GM23338 (cell line): ENCODE measurements around the gene UTP20.

Experiments
- CREB1 ChIP-seq: fragments of 250-450 bp; sonication (Bioruptor Pico); IDR thresholded peaks from 2 replicates; pipeline ENCODE4 v1.5.0; 2020; ENCODE audit warnings: low read depth, mild to moderate bottlenecking, moderate library complexity
- CTCF ChIP-seq, 2 experiments: fragments of 200-600 bp in 1 of 2; sonication (generic) in 1 of 2; conservative IDR thresholded peaks; 2 replicates each; pipeline versions ENCODE4 v1.5.1 to v1.6.1; 2016 to 2017; ENCODE audit warnings: antibody characterized with exemption in 2 of 2, low read depth in 2 of 2, mild to moderate bottlenecking in 2 of 2, moderate library complexity in 1 of 2
- ETS1 ChIP-seq: IDR thresholded peaks from 2 replicates; pipeline ENCODE4 v1.6.1; 2016; ENCODE audit warnings: antibody characterized with exemption
- EZH2 ChIP-seq: fragments of 200-600 bp; sonication (generic); IDR thresholded peaks from one replicate; pipeline ENCODE4 v1.8.0; 2017; ENCODE audit warnings: antibody characterized with exemption, mild to moderate bottlenecking, low read depth; ENCODE audit not compliant: unreplicated experiment
- EZH2phosphoT487 ChIP-seq: fragments of 200-600 bp; sonication (generic); IDR thresholded peaks from one replicate; pipeline ENCODE4 v1.8.1; 2018; ENCODE audit warnings: antibody characterized with exemption; ENCODE audit not compliant: unreplicated experiment
- JUNB ChIP-seq: IDR thresholded peaks from one replicate; pipeline ENCODE4 v1.6.1; 2016; ENCODE audit warnings: antibody characterized with exemption; ENCODE audit not compliant: unreplicated experiment
- NANOG ChIP-seq: IDR thresholded peaks from 2 replicates; pipeline ENCODE4 v1.6.1; 2016; ENCODE audit warnings: antibody characterized with exemption, borderline replicate concordance
- POLR2AphosphoS5 ChIP-seq: IDR thresholded peaks from 2 replicates; pipeline ENCODE4 v1.6.1; 2016; ENCODE audit warnings: antibody characterized with exemption, low read depth
- STAT1 ChIP-seq: IDR thresholded peaks from one replicate; pipeline ENCODE4 v1.6.1; 2016; ENCODE audit warnings: antibody characterized with exemption; ENCODE audit not compliant: unreplicated experiment
- ZNF114 ChIP-seq: fragments of 250-450 bp; sonication (Bioruptor Pico); IDR thresholded peaks from 2 replicates; pipeline ENCODE4 v1.5.0; 2020; ENCODE audit warnings: mild to moderate bottlenecking, moderate library complexity
- ZNF331 ChIP-seq: fragments of 250-450 bp; sonication (Bioruptor Pico); IDR thresholded peaks from 2 replicates; pipeline ENCODE4 v1.5.0; 2020; ENCODE audit warnings: low read depth, mild to moderate bottlenecking, moderate library complexity
- TF ChIP-seq, protein P1 (sequence below): IDR thresholded peaks from one replicate; pipeline ENCODE4 v1.6.1; 2018; ENCODE audit warnings: antibody characterized with exemption; ENCODE audit not compliant: unreplicated experiment

DNA sequence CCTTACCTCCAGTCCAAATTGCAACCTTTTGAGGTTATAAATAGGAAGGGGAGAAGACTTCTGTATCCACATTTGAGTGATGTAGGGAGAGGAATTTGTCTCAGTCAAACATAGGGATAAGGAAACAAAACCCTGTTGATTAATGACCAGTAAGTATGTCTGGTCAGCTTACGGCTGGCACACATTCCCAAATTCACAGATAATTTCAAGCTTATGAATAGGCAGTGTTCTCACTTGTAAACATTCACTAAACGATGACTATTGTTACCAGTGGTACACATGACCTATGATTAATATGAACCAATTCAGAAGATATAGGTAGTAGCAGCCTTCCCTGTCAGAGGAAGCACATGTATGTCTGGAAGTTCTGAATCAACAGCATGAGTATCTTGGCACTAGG, 36.8 kb upstream of the UTP20 start:
- TF ChIP-seq CTCF (conservative IDR thresholded peaks at IDR 0.05; ENCODE audit: low read depth in 2 of 2) (no peak), EZH2 (no peak), ETS1 (no peak), POLR2AphosphoS5 (no peak), NANOG (no peak), ZNF331 (CRISPR knock-in tag) (no peak), CREB1 (no peak), STAT1 (no peak), ZNF114 (CRISPR knock-in tag) (no peak), EZH2phosphoT487 (no peak), JUNB (no peak)
- TF ChIP-seq, protein P1, sequence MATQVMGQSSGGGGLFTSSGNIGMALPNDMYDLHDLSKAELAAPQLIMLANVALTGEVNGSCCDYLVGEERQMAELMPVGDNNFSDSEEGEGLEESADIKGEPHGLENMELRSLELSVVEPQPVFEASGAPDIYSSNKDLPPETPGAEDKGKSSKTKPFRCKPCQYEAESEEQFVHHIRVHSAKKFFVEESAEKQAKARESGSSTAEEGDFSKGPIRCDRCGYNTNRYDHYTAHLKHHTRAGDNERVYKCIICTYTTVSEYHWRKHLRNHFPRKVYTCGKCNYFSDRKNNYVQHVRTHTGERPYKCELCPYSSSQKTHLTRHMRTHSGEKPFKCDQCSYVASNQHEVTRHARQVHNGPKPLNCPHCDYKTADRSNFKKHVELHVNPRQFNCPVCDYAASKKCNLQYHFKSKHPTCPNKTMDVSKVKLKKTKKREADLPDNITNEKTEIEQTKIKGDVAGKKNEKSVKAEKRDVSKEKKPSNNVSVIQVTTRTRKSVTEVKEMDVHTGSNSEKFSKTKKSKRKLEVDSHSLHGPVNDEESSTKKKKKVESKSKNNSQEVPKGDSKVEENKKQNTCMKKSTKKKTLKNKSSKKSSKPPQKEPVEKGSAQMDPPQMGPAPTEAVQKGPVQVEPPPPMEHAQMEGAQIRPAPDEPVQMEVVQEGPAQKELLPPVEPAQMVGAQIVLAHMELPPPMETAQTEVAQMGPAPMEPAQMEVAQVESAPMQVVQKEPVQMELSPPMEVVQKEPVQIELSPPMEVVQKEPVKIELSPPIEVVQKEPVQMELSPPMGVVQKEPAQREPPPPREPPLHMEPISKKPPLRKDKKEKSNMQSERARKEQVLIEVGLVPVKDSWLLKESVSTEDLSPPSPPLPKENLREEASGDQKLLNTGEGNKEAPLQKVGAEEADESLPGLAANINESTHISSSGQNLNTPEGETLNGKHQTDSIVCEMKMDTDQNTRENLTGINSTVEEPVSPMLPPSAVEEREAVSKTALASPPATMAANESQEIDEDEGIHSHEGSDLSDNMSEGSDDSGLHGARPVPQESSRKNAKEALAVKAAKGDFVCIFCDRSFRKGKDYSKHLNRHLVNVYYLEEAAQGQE: no peak
